Glomerular visceral epithelial cell (primary cell): Measurements from ENCODE around the gene CDH23.

Source experiments
- DNase-seq: peaks from one replicate; pipeline ENCODE4 v3.0.0-alpha.2; 2016; ENCODE audit errors: extremely low spot score

Gene CDH23

GRCh38 chr10:71623098-71623985 is 226.6 kb downstream of the CDH23 start:
- DNase-seq, result peak; percentile 33

DNA sequence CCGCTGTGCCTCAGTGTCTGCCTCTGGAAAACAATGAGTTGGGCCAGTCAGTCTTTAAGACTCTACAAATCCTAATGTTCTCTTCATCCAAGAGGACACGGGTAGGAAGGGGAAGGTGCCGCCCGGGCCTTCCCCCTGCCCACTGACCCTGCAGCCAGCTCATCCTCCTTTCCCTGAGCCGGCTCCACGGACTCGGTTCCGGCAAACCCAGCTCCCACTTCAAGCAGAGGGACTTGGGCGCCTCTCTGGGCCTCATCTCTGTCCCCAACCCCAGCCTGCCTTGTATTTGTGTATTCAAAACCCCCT is 227.2 kb downstream of the CDH23 start:
- no peak for DNase-seq

- no peak for DNase-seq
Measured at GRCh38 chr10:71625445-71626175, 228.9 kb downstream of the CDH23 start.

GRCh38 chr10:71627230-71627939 is 230.7 kb downstream of the CDH23 start:
- DNase-seq, result no peak

- no peak for DNase-seq
Measured at GRCh38 chr10:71627956-71628355, 231.2 kb downstream of the CDH23 start.

DNA sequence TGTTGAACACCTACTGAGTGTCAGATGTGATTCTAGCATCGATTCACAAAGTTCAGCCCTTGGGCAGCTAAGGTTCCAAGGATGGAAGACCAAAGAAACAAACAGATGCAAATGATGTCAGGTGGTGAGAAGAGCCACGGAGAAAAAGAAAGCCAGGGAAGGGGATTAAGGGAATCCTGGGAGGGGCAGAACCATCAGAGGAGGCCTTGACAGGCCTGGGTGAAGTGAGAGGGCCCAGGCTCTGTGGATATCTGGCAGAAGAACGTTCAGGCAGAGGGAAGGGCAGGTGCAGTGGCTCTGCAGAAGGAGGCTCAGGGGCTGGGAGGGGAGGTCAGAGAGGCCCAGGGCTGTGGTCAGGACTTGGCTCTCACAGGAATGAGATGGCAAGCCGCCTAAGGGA is 232.4 kb downstream of the CDH23 start:
- no peak for DNase-seq

- no peak for DNase-seq
Measured at GRCh38 chr10:71630168-71630567, 233.4 kb downstream of the CDH23 start.

- no peak for DNase-seq
Measured at GRCh38 chr10:71631007-71631861, 234.5 kb downstream of the CDH23 start.

DNA sequence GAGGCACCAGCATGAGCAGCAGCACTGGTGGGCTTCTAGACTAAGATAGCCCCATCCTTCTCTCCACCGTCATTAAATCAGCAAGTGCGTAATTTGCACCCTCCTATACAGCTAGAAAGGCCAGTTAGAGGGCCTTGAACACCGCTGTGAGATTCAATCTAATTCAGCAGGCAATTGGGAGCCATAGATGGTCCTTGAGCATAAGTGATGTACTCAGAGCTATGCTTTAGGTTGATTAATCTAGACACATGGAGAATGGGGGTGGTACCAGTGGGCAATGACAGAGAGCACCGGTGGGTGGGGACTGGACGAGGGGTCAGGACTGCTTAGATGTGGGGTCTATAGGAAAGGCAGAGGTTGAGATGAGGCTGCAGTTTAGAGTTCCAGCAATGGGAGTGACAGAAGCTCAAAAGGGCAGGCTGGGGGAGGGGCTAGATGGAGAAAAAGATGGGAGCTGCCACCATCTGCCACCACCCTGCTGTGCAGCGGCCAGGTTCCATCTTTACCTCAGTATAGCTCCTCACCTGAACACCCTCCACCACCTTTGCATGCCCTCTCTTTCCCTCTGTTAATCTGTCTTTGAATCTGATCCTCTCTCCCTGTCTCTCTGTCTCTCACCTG is 235.6 kb downstream of the CDH23 start:
- DNase-seq, result no peak

GRCh38 chr10:71632896-71633600 is 236.3 kb downstream of the CDH23 start:
- no peak for DNase-seq

GRCh38 chr10:71633920-71634319 is 237.2 kb downstream of the CDH23 start:
- no peak for DNase-seq

DNA sequence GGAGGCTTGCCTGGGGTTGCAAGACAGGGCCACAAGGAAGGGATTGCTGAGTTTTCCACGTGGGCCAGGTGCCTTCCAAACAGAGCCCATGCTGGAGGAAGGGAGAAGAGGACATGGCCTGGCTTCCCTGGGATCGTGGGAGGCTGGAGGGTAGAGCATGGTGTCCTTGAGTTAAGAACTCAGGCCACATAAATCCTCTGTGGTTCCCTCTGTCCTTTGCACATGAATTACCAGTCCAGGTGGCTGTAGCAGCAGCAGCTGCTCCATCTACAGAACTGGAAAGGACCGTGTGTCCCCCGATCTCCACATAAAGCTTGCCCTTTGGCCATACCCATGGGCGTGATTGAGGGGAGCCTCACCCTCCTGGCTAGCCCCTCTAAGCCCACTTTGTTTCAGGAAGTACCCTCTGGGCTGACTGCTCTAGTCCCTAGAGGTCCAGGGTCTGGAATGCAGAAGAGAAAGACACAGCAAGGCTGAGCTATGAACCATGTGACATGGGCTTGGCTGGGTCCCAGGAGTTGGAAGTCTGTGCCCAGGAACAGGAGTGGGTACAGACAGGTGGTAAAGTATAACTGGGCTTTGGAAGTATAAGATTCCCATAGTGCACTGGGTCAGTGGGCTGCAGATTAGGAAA is 237.9 kb downstream of the CDH23 start:
- DNase-seq, result no peak

DNA sequence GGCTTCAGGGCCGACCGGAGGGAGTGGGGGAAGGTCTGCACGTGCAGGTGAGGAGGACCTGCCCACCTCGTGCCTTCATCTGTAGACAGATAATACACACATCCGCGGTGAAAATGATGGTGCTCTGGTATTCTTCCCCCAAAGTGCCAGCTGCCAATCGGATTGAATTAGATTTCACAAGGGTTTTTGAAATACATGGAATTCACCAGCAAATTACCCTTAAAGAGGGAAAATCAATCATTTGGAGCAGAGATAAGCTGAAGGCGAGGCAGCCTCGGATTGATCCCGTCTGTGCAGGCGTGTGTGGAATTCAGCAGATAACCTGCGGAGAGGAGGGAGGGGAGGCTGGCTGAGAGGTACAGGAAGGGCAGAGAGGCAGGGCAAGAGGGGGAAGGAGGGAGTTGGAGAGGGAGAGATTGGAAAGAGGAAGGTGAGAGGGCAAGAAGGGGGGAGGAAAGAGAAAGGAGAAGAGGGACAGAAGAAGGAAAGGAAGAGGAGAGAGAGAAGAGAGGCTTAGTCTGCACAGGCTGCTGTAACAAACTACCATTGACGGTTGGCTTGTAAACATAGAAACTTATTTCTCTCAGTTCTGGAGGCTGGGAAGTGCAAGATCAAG is 238.6 kb downstream of the CDH23 start:
- DNase-seq, result no peak

DNA sequence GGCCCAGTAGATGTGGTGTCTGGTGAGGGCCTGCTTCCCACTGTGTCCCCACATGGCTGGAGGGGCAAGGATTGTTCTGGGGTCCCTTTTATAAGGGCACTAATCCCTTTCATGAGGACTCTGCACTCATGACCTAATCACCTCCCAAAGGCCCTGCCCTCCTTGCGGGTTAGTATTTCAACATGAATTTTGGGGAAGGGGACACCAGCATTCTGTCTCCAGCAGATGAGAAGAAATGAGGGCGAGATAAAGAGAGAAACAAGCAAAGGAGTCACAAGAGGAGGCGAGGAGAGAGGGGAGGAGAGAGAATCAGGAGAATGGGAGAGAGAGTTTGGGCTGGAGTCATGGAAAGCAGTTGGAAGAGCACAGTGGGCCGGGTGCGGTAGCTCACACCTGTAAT is 239.1 kb downstream of the CDH23 start:
- no peak for DNase-seq

DNA sequence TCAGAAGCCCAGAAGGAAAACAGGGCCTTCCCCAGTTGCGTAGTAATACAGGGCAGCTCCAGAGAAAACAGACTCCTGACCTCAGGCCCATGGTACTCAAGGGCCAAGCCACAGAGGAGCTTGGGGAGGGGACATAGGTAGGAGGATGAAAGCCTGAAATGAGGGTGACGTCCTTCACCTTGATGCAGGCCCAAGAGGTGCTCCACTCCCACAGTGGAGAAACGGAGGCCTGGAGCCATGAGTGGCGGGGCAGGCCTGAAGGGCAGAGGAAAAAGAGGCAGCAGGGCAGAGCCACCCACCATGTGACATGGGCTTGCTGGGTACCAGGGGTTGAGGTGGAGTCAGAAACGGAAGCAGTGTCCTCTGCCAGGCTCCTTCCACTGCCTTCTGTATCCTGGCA is 239.9 kb downstream of the CDH23 start:
- DNase-seq, result no peak

- DNase-seq, result no peak
Measured at GRCh38 chr10:71637305-71637704, 240.6 kb downstream of the CDH23 start.

- no peak for DNase-seq
Measured at GRCh38 chr10:71638064-71638821, 241.5 kb downstream of the CDH23 start.

DNA sequence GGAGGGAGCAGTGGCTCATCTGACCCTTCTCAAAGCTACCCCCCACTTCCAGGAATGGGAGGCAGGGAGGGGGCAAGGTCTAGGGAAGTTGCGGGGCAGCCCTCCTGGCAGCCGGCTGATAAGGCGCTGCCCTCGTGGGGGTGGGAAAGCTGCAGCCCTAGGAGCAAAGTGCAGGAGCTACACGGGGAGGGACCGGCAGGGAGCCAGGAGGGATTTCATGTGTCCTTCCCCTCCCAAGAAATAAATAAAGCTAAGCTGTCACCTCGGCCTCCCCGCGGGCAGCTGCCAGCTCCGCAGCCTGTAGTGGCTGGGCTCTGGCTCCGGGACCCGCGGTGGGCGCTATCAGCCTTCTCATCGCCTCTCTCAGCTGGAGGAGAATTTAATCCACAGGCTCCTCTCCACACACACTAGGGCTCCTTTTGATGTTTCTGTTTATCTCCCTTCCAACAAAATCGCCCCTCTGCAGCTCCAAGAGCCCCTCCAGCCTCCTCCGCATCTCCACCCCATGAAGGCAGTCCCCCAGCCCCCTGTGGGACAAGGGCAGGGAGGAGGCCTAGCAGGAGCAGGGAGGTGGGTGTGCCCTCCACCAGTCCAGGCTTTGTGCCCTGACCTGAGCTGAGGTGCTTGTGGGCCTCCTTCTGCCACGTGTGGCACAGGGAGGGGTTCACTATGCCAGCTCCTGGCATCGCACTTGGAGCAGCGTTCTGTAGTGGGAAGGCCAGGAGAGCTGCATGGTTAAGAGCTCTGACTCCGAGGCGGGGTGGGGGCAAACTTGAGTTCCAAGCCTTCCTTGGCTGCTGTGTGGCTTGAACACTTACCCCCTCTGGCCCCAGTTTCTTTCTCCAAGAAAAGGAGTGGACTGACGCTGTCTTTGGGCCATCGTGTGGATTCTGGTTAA is 242.4 kb downstream of the CDH23 start:
- DNase-seq, result no peak
